MCF 10A (cell line): ENCODE data around the gene IL17RC. TPM values are rescaled to one million over a fixed set of nuclear protein-coding genes. Genes with fewer than 3 reads are reported as not detected.

Source experiments
- BruUV-seq: library from RNA; stranded (reverse); fragments of 400-500 nt; replicated peaks from 2 replicates; lab custom pipeline; 2021; lab: Mats Ljungman, UMichigan
- CTCF ChIA-PET: fragments of 300-600 bp; sonication (Branson Sonifier 250); formaldehyde crosslinking; extraction: SDS; loops from one replicate; lab custom pipeline; 2021; ENCODE audit warnings: antibody characterized with exemption, inconsistent platforms; lab: Yijun Ruan, JAX
- POLR2A ChIA-PET: fragments of 300-600, 350-650 bp; sonication (Branson Sonifier 250); formaldehyde crosslinking; extraction: SDS; loops from one replicate; lab custom pipeline; 2020; ENCODE audit warnings: antibody characterized with exemption, inconsistent platforms; lab: Yijun Ruan, JAX
- DNase-seq: peaks from one replicate; pipeline ENCODE4 v3.0.0-alpha.2; 2018; ENCODE audit not compliant: unreplicated experiment
- H3K27ac Mint-ChIP-seq: one replicate; pipeline ENCODE4 v1.8.0; 2022; ENCODE audit warnings: mild to moderate bottlenecking, low read depth, mixed read lengths; ENCODE audit not compliant: unreplicated experiment
- H3K27me3 Mint-ChIP-seq: one replicate; pipeline ENCODE4 v1.8.0; 2022; ENCODE audit warnings: mixed read lengths; ENCODE audit not compliant: insufficient read depth, unreplicated experiment
- H3K36me3 Mint-ChIP-seq: one replicate; pipeline ENCODE4 v1.8.0; 2022; ENCODE audit warnings: mild to moderate bottlenecking, moderate library complexity, mixed read lengths; ENCODE audit not compliant: insufficient read depth, unreplicated experiment
- H3K4me1 Mint-ChIP-seq: one replicate; pipeline ENCODE4 v1.8.0; 2022; ENCODE audit warnings: mixed read lengths; ENCODE audit not compliant: insufficient read depth, unreplicated experiment
- H3K4me3 Mint-ChIP-seq: one replicate; pipeline ENCODE4 v1.8.0; 2022; ENCODE audit warnings: mild to moderate bottlenecking, moderate library complexity, mixed read lengths; ENCODE audit not compliant: unreplicated experiment
- H3K9me3 Mint-ChIP-seq: one replicate; pipeline ENCODE4 v1.8.0; 2022; ENCODE audit warnings: mixed read lengths; ENCODE audit not compliant: unreplicated experiment
- CTCF ChIP-seq: fragments of 200-600 bp; IDR thresholded peaks from one replicate; pipeline ENCODE4 v1.8.0; 2022; ENCODE audit warnings: antibody characterized with exemption, mild to moderate bottlenecking; ENCODE audit not compliant: unreplicated experiment
- intact Hi-C: fragments of 100-400 bp; cut with micrococcal nuclease; formaldehyde crosslinking; loops from 2 replicates; pipeline ENCODE4 v1.14.1; 2022
- total RNA-seq: library from RNA; stranded (reverse); gene quantifications from 2 replicates; pipeline ENCODE4 v1.2.3, GENCODE V29; 2022

The IL17RC gene
- total RNA-seq, 1 experiment from 2014 or later: 25.7 TPM

DNA sequence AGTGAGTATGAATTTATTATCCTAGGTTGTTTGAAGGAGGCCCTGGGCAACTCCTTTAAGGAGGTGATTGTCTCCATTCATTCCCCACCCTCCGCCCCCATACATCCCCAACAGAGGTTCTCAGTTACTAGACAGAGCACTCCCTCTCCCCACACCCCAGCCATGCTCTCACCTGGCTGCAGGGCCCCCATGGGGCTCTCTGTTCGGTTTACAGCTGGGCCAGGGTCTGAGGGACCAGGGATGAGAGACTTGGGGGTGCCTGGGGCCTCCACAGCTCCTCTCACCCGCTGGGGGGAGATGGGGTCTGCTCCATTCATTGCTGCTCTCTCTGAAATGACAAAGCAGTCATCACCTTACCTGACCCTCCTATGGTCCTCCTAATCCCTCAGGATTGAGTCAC, 31.7 kb downstream of the IL17RC start:
- POLR2A ChIA-PET: interaction anchor here (1.1 to 1.6 kb wide), 3 partner anchors 11 to 156 kb away, joined by 3 to 6 read pairs (median 3); partner anchors contain the start of gene ARPC4
- TF ChIP-seq CTCF: no peak
- Mint-ChIP-seq H3K36me3 (peaks cover 13% of the 10 kb centered on the region), H3K4me1 (no peaks in the 10 kb centered on the region), H3K4me3 (peak overlapping the region; percentile 88), H3K27me3 (no peaks in the 10 kb centered on the region), H3K27ac (no peak overlapping the region), H3K9me3 (no peaks in the 10 kb centered on the region)
- intact Hi-C loops: loop anchor here (5.0 kb wide), 1 partner anchor 79 kb away; the partner anchor contains the start of gene FANCD2
- no TSS peak for BruUV-seq
- no peak for DNase-seq
- CTCF ChIA-PET: interaction anchor here (0.6 to 0.7 kb wide), 2 partner anchors 15 to 149 kb away, joined by 3 read pairs; no protein-coding TSS in a partner anchor

GRCh38 chr3:9949115-9949514, 32.2 kb downstream of the IL17RC start:
- DNase-seq: no peak
- Mint-ChIP-seq H3K4me3 (no peak overlapping the region), H3K9me3 (no peaks in the 10 kb centered on the region), H3K27ac (no peak overlapping the region), H3K36me3 (peaks cover 7% of the 10 kb centered on the region), H3K4me1 (no peaks in the 10 kb centered on the region), H3K27me3 (no peaks in the 10 kb centered on the region)
- POLR2A ChIA-PET: interaction anchor here (1.1 to 1.2 kb wide), 2 partner anchors 11 to 156 kb away, joined by 3 read pairs; partner anchors contain the start of gene ARPC4
- intact Hi-C loops: loop anchor here (5.0 kb wide), 1 partner anchor 78 kb away; the partner anchor contains the start of gene FANCD2
- TF ChIP-seq CTCF: no peak
- CTCF ChIA-PET: interaction anchor here (0.5 to 0.9 kb wide), 4 partner anchors 14 to 149 kb away, joined by 3 to 5 read pairs (median 3); partner anchors contain the start of gene IL17RE
- BruUV-seq: no TSS peak

- Mint-ChIP-seq H3K9me3 (no peaks in the 10 kb centered on the region), H3K4me1 (no peaks in the 10 kb centered on the region), H3K27ac (no peak overlapping the region), H3K27me3 (no peaks in the 10 kb centered on the region), H3K36me3 (peaks cover 5% of the 10 kb centered on the region), H3K4me3 (no peak overlapping the region)
- ChIA-PET POLR2A (interaction anchor here (1.1 to 1.2 kb wide), 2 partner anchors 12 to 157 kb away, joined by 3 read pairs; partner anchors contain the start of gene ARPC4), CTCF (interaction anchor here (0.5 to 0.9 kb wide), 2 partner anchors 38 to 47 kb away, joined by 3 to 5 read pairs; partner anchors contain the start of gene IL17RE)
- BruUV-seq: no TSS peak
- intact Hi-C loops: loop anchor here (5.0 kb wide), 1 partner anchor 78 kb away; the partner anchor contains the start of gene FANCD2
- no peak for TF ChIP-seq CTCF
- DNase-seq: no peak
These were observed 32.7 kb downstream of the IL17RC start for GRCh38 chr3:9949626-9950025.

DNA sequence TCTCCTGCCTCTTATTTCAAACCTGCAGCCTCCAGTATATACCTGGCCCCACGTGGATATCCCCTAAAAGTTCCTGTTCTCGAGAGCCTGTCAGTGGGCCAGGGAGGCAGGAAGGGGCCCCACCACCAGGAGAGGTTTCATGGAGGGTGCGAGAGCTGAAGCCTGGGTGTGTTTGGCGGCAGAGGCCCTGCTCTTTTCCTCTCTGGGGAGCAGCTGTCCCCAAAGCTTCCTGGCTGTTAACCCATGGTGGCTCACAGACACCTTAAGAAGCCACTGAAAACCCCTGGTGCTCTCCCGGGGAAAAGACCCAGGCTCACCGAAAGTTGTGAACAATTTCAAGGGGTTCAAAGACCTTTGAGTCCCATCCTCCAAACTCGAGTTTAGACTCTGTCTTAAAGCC, 34.2 kb downstream of the IL17RC start:
- H3K9me3 Mint-ChIP-seq: no peaks in the 10 kb centered on the region
- no peak overlapping the region for H3K27ac Mint-ChIP-seq
- H3K27me3 Mint-ChIP-seq: no peaks in the 10 kb centered on the region
- no peaks in the 10 kb centered on the region for H3K4me1 Mint-ChIP-seq
- TF ChIP-seq CTCF: no peak
- intact Hi-C loops: no loop called here
- no TSS peak for BruUV-seq
- peaks cover 2% of the 10 kb centered on the region for H3K36me3 Mint-ChIP-seq
- H3K4me3 Mint-ChIP-seq: peak overlapping the region; percentile 50
- POLR2A ChIA-PET: interaction anchor here (0.6 to 0.7 kb wide), 2 partner anchors 65 to 176 kb away, joined by 3 read pairs; no protein-coding TSS in a partner anchor
- no peak for DNase-seq
- CTCF ChIA-PET: interaction anchor here (0.7 kb wide), 1 partner anchor 12 kb away, joined by 4 read pairs; no protein-coding TSS in a partner anchor
